HG03066 (cell line): ENCODE results near the gene KCNT1.

Experiments
- ATAC-seq: cut with Tn5 transposase; IDR thresholded peaks from one replicate; pipeline ENCODE4 v1.9.1; 2021; ENCODE audit warnings: low read depth; ENCODE audit not compliant: unreplicated experiment

Gene KCNT1

GRCh38 chr9:135698236-135698635, 3.7 kb upstream of the KCNT1 start:
- no peak for ATAC-seq

- ATAC-seq = no peak
Observed at GRCh38 chr9:135698767-135699166, 3.2 kb upstream of the KCNT1 start.

- ATAC-seq = no peak
Observed at GRCh38 chr9:135699440-135699839, 2.5 kb upstream of the KCNT1 start, which contains the start of gene SOHLH1. Gene SOHLH1 (minus strand): TSS chr9:135699481. CDS start chr9:135699467, 14 bp downstream.

- ATAC-seq = no peak
Observed at GRCh38 chr9:135700525-135700924, 1.5 kb upstream of the KCNT1 start.

GRCh38 chr9:135701067-135701958, 672 bp upstream of the KCNT1 start:
- ATAC-seq = no peak

- ATAC-seq = no peak
Observed at GRCh38 chr9:135703726-135704125, 1.7 kb downstream of the KCNT1 start.

GRCh38 chr9:135704483-135704882, 2.5 kb downstream of the KCNT1 start:
- ATAC-seq = no peak

GRCh38 chr9:135705376-135705775, 3.4 kb downstream of the KCNT1 start:
- no peak for ATAC-seq

- no peak for ATAC-seq
Observed at GRCh38 chr9:135706288-135706687, 4.3 kb downstream of the KCNT1 start.

GRCh38 chr9:135707252-135708138, 5.5 kb downstream of the KCNT1 start:
- no peak for ATAC-seq

GRCh38 chr9:135708164-135708563, 6.2 kb downstream of the KCNT1 start:
- no peak for ATAC-seq

GRCh38 chr9:135711391-135711790, 9.4 kb downstream of the KCNT1 start:
- ATAC-seq = no peak

- ATAC-seq = no peak
Observed at GRCh38 chr9:135711881-135712280, 9.9 kb downstream of the KCNT1 start.

GRCh38 chr9:135712613-135713295, 10.8 kb downstream of the KCNT1 start:
- ATAC-seq = no peak

GRCh38 chr9:135714242-135715055, 12.5 kb downstream of the KCNT1 start:
- no peak for ATAC-seq

GRCh38 chr9:135715056-135715595, 13.1 kb downstream of the KCNT1 start:
- no peak for ATAC-seq

- no peak for ATAC-seq
Observed at GRCh38 chr9:135716045-135716444, 14.1 kb downstream of the KCNT1 start.

GRCh38 chr9:135717410-135717809, 15.4 kb downstream of the KCNT1 start:
- no peak for ATAC-seq

GRCh38 chr9:135718616-135719015, 16.6 kb downstream of the KCNT1 start:
- no peak for ATAC-seq

GRCh38 chr9:135719472-135719871, 17.5 kb downstream of the KCNT1 start:
- no peak for ATAC-seq
